WTC11 (cell line): ENCODE measurements around the gene PXYLP1.

Experiments
- ATF2 ChIP-seq: sonication (generic); formaldehyde crosslinking; IDR thresholded peaks from 2 replicates; pipeline ENCODE4 v1.8.1; 2022; ENCODE audit warnings: low read depth, missing genetic modification reagents, borderline replicate concordance
- CBFB ChIP-seq: sonication (generic); formaldehyde crosslinking; IDR thresholded peaks from 2 replicates; pipeline ENCODE4 v1.8.1; 2022; ENCODE audit warnings: mild to moderate bottlenecking, low read depth, missing genetic modification reagents
- CREB1 ChIP-seq: sonication (generic); formaldehyde crosslinking; IDR thresholded peaks from 2 replicates; pipeline ENCODE4 v1.8.0; 2023; ENCODE audit warnings: mild to moderate bottlenecking, missing genetic modification reagents
- CTCF ChIP-seq: fragments of 200-600 bp; IDR thresholded peaks from 2 replicates; pipeline ENCODE4 v1.8.0; 2022; ENCODE audit warnings: antibody characterized with exemption
- E2F4 ChIP-seq: sonication (generic); formaldehyde crosslinking; IDR thresholded peaks from 2 replicates; pipeline ENCODE4 v1.8.1; 2022; ENCODE audit warnings: low read depth, mild to moderate bottlenecking, moderate library complexity, missing genetic modification reagents, borderline replicate concordance
- FOXJ3 ChIP-seq: sonication (generic); formaldehyde crosslinking; IDR thresholded peaks from 2 replicates; pipeline ENCODE4 v1.9.0; 2021; ENCODE audit warnings: missing genetic modification reagents, mild to moderate bottlenecking, borderline replicate concordance
- KAT7 ChIP-seq: sonication (generic); formaldehyde crosslinking; IDR thresholded peaks from 2 replicates; pipeline ENCODE4 v1.8.1; 2023; ENCODE audit warnings: missing genetic modification reagents, mild to moderate bottlenecking, borderline replicate concordance
- NFATC4 ChIP-seq: fragments of 250-450 bp; sonication (Bioruptor Pico); IDR thresholded peaks from 2 replicates; pipeline ENCODE4 v1.9.0; 2021; ENCODE audit warnings: mild to moderate bottlenecking
- ZNF671 ChIP-seq: fragments of 250-450 bp; sonication (Bioruptor Pico); IDR thresholded peaks from 2 replicates; pipeline ENCODE4 v1.8.0; 2021; ENCODE audit warnings: mild to moderate bottlenecking
- TF ChIP-seq, protein P1 (sequence below): fragments of 250-450 bp; sonication (Bioruptor Pico); IDR thresholded peaks from 2 replicates; pipeline ENCODE4 v1.9.0; 2021; ENCODE audit warnings: mild to moderate bottlenecking
- TF ChIP-seq, protein P2 (sequence below): sonication (generic); formaldehyde crosslinking; IDR thresholded peaks from 2 replicates; pipeline ENCODE4 v1.8.1; 2023; ENCODE audit warnings: mild to moderate bottlenecking, missing genetic modification reagents

GRCh38 chr3:141256820-141257219 lies 25.2 kb downstream of the PXYLP1 start:
- TF ChIP-seq CTCF (no peak), E2F4 (CRISPR knock-in tag) (no peak), ATF2 (CRISPR knock-in tag) (no peak), KAT7 (CRISPR knock-in tag) (no peak), ZNF671 (CRISPR knock-in tag) (no peak), FOXJ3 (no peak), CBFB (CRISPR knock-in tag) (no peak), CREB1 (CRISPR knock-in tag) (no peak), NFATC4 (no peak)
- TF ChIP-seq, protein P1, sequence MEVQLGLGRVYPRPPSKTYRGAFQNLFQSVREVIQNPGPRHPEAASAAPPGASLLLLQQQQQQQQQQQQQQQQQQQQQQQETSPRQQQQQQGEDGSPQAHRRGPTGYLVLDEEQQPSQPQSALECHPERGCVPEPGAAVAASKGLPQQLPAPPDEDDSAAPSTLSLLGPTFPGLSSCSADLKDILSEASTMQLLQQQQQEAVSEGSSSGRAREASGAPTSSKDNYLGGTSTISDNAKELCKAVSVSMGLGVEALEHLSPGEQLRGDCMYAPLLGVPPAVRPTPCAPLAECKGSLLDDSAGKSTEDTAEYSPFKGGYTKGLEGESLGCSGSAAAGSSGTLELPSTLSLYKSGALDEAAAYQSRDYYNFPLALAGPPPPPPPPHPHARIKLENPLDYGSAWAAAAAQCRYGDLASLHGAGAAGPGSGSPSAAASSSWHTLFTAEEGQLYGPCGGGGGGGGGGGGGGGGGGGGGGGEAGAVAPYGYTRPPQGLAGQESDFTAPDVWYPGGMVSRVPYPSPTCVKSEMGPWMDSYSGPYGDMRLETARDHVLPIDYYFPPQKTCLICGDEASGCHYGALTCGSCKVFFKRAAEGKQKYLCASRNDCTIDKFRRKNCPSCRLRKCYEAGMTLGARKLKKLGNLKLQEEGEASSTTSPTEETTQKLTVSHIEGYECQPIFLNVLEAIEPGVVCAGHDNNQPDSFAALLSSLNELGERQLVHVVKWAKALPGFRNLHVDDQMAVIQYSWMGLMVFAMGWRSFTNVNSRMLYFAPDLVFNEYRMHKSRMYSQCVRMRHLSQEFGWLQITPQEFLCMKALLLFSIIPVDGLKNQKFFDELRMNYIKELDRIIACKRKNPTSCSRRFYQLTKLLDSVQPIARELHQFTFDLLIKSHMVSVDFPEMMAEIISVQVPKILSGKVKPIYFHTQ: no peak
- TF ChIP-seq, protein P2, sequence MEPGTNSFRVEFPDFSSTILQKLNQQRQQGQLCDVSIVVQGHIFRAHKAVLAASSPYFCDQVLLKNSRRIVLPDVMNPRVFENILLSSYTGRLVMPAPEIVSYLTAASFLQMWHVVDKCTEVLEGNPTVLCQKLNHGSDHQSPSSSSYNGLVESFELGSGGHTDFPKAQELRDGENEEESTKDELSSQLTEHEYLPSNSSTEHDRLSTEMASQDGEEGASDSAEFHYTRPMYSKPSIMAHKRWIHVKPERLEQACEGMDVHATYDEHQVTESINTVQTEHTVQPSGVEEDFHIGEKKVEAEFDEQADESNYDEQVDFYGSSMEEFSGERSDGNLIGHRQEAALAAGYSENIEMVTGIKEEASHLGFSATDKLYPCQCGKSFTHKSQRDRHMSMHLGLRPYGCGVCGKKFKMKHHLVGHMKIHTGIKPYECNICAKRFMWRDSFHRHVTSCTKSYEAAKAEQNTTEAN (CRISPR knock-in tag): no peak
